NCI-H2107 treated with DMSO at 0.1 percent for 48 hours (cell line): Measurements from ENCODE around the gene CENPF.

Source experiments
- DNase-seq: peaks from one replicate; lab custom pipeline; 2025; ENCODE audit not compliant: unreplicated experiment; lab: John Stamatoyannopoulos, UW

Gene CENPF

DNA sequence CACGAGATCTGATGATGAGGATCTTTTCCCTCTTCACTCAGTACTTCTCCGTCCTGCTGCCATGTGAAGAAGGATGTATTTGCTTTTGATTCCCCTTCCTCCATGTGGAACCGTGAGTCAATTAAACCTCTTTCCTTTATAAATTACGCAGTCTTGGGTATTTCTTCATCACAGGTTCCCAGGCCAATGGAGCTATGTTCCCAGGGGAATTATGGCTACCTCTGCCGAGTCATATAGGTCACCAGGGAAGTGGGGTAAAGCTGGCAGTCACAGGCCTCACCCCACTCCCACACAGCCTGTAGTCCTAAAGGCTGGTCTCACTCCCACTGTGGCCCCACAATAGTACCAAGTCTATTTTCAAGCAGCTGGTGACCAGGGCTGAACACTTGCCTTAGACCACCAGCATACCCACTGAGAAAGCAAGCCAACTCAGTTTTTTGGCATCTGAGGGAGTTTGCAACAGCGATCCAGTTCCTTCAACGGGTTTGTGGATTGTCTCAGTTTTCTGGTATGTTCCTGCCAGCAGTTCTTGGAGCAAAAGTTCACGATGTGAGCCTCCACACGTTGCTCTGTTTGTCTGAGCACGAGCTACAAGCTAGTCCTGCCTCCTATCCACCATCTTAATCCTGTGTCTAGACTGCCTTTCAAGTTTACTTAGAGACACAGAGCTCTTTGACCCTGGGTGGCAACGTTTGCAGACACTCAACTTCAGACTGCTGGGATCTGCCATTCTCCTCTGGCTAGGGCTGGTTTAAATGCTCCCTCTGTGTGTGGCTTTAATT, 104.5 kb downstream of the CENPF start:
- no peak for DNase-seq

DNA sequence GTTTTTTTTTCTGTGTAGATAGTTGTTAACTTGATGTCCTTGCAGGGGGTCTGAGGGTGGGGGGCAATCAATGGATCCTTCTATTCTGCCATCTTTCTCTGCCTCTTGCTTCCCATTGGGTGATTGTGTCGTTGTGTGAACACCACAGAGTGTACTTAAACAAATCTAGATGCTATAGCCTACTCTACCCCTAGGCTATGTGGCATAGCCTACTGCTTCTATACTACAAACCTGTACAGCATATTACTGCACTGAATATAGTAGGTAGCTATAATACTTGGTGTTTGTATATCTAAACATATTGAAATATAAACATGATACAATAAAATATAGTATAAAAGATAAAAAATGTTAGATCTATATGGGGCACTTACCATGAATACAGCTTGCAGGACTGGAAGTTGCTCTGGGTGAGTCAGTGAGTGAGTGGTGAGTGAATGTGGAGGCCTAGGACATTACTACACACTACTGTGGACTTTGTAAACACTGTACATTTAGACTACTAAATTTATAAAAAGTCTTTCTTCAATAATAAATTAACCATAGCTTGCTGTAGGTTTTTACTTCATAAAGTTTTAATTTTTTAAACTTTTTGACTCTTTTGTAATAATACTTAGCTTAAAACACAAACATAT, 105.4 kb downstream of the CENPF start:
- DNase-seq: no peak

GRCh38 chr1:214709241-214709640, 106.2 kb downstream of the CENPF start:
- no peak for DNase-seq

GRCh38 chr1:214712737-214713136, 109.7 kb downstream of the CENPF start:
- no peak for DNase-seq
